K562 (cell line): ENCODE measurements around the gene TEDDM1. TPM values are rescaled to one million over a fixed set of nuclear protein-coding genes. Genes with fewer than 3 reads are reported as not detected.

Experiments used
- ARID3B ChIP-seq: fragments of 250-450 bp; sonication (Bioruptor Pico); IDR thresholded peaks from 2 replicates; pipeline ENCODE4 v1.4.0; 2020; ENCODE audit warnings: borderline replicate concordance
- ATF7 ChIP-seq: fragments of 450-650 bp; IDR thresholded peaks from 2 replicates; pipeline ENCODE4 v1.7.1; 2014; ENCODE audit warnings: mild to moderate bottlenecking, moderate library complexity
- ELF1 ChIP-seq: fragments of 200-800 bp; sonication (Bioruptor generic); IDR thresholded peaks from 2 replicates; pipeline ENCODE4 v1.6.1; 2016; ENCODE audit warnings: missing genetic modification characterization, missing compliant biosample characterization
- HDGF ChIP-seq: fragments of 450-650 bp; IDR thresholded peaks from 2 replicates; pipeline ENCODE4 v1.6.1; 2016
- LCOR ChIP-seq: sonication (generic); formaldehyde crosslinking; IDR thresholded peaks from 2 replicates; pipeline ENCODE4 v1.8.0; 2022; ENCODE audit warnings: mild to moderate bottlenecking, missing genetic modification reagents
- POLR3A ChIP-seq: IDR thresholded peaks from 2 replicates; pipeline ENCODE4 v1.6.1; 2011; ENCODE audit warnings: borderline replicate concordance, mild to moderate bottlenecking, moderate library complexity; ENCODE audit not compliant: insufficient read length, insufficient read depth; ENCODE audit errors: extremely low read depth
- RFX5 ChIP-seq: IDR thresholded peaks from 2 replicates; pipeline ENCODE4 v1.6.1; 2011; ENCODE audit warnings: low read depth, mild to moderate bottlenecking, improper control_type of control experiment, low read length
- TAF15 ChIP-seq: fragments of 200-400 bp; formaldehyde crosslinking; IDR thresholded peaks from 2 replicates; pipeline ENCODE4 v1.6.1; 2017; ENCODE audit warnings: mild to moderate bottlenecking, low read depth, low read length, moderate library complexity
- TAF9B ChIP-seq: fragments of 450-650 bp; IDR thresholded peaks from 2 replicates; pipeline ENCODE4 v1.6.1; 2018; ENCODE audit warnings: mild to moderate bottlenecking; ENCODE audit not compliant: partially characterized antibody
- TCF15 ChIP-seq: fragments of 250-450 bp; sonication (Bioruptor Pico); IDR thresholded peaks from 2 replicates; pipeline ENCODE4 v1.8.0; 2022; ENCODE audit warnings: moderate library complexity, mild to moderate bottlenecking, inconsistent platforms
- ZNF165 ChIP-seq: fragments of 250-450 bp; sonication (Bioruptor Pico); IDR thresholded peaks from 2 replicates; pipeline ENCODE4 v1.4.0; 2020; ENCODE audit warnings: borderline replicate concordance
- ZNF436 ChIP-seq: fragments of 250-450, 450-650 bp; sonication (Bioruptor Pico); formaldehyde crosslinking; IDR thresholded peaks from 2 replicates; pipeline ENCODE4 v1.7.0; 2020; ENCODE audit warnings: mild to moderate bottlenecking
- ZNF561 ChIP-seq: fragments of 450-650 bp; formaldehyde crosslinking; conservative IDR thresholded peaks from 2 replicates; pipeline ENCODE4 v1.4.0; 2020; ENCODE audit warnings: mild to moderate bottlenecking, moderate library complexity
- polyA plus RNA-seq, 8 experiments: library from polyadenylated mRNA; depleted of rRNA in 4 of 8; stranded (reverse) in 5 of 8; unstranded in 3 of 8; fragments of >200 nt; fragmentation: Nextera tagmentation in 2 of 8; fragmentation: Illumina TruSeq in 1 of 8; extraction: Ambion mirVana in 2 of 8; extraction: Trizol in 1 of 8; gene quantifications; 2 replicates each; pipeline versions ENCODE4 v1.2.1 to v1.2.3, GENCODE V29; 2011 to 2014; ENCODE audit warnings: inconsistent platforms in 1 of 8, missing spikeins in 1 of 8
- total RNA-seq, 7 experiments: library from RNA; depleted of rRNA in 6 of 7; stranded (reverse); fragments of >200 nt in 6 of 7; fragmentation: Illumina TruSeq in 2 of 7; extraction: Trizol in 2 of 7; gene quantifications; 2 replicates each; pipeline versions ENCODE4 v1.2.1 to v1.2.3, GENCODE V29; 2011 to 2021; ENCODE audit warnings: low replicate concordance in 1 of 7
- TF ChIP-seq, protein P1 (sequence below), 2 experiments: IDR thresholded peaks; 2 replicates each; pipeline ENCODE4 v1.6.1; 2011; ENCODE audit warnings: borderline replicate concordance in 1 of 2, control low read depth in 1 of 2, low read depth in 1 of 2, low read length in 1 of 2, mild to moderate bottlenecking in 1 of 2, mixed read lengths in 1 of 2, moderate library complexity in 1 of 2; ENCODE audit not compliant: insufficient read depth in 1 of 2, insufficient read length in 1 of 2, poor library complexity in 1 of 2, severe bottlenecking in 1 of 2; ENCODE audit errors: extremely low read depth in 1 of 2

TEDDM1 gene
- total and polyA plus RNA-seq, 9 of the 15 experiments (the other 6 are each of a cell fraction or from before 2014, with no cell fraction given): not detected

GRCh38 chr1:182392050-182393028 is 8.1 kb downstream of the TEDDM1 start (continued):
- TF ChIP-seq, protein P1, sequence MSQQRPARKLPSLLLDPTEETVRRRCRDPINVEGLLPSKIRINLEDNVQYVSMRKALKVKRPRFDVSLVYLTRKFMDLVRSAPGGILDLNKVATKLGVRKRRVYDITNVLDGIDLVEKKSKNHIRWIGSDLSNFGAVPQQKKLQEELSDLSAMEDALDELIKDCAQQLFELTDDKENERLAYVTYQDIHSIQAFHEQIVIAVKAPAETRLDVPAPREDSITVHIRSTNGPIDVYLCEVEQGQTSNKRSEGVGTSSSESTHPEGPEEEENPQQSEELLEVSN (IDR thresholded peaks at IDR 0.05; ENCODE audit: borderline replicate concordance in 1 of 2, extremely low read depth in 1 of 2, insufficient read depth in 1 of 2, insufficient read length in 1 of 2, low read depth in 1 of 2, low read length in 1 of 2, poor library complexity in 1 of 2, severe bottlenecking in 1 of 2): no peak
- TF ChIP-seq LCOR (peak; percentile 35; the same call in 1 of the 2 replicates), ZNF165 (no peak), ATF7 (no peak), ELF1 (tag) (no peak), RFX5 (no peak), ARID3B (CRISPR knock-in tag) (no peak), TCF15 (CRISPR knock-in tag) (0 out of 2 replicates have a peak, but pooled peaks have one; percentile 8), POLR3A (no peak), TAF15 (no peak), ZNF436 (CRISPR knock-in tag) (no peak), HDGF (no peak), ZNF561 (CRISPR knock-in tag) (no peak), TAF9B (no peak)
- TF ChIP-seq, all 486 proteins: peak for 43
